HFFc6 (cell line): ENCODE measurements around the gene OGFRL1. TPM values are rescaled to one million over a fixed set of nuclear protein-coding genes. Genes with fewer than 3 reads are reported as not detected.

ENCODE experiments used
- DNase-seq: peaks from one replicate; pipeline ENCODE4 v3.0.0-alpha.2; 2018
- H3K27ac Mint-ChIP-seq: 2 replicates; pipeline ENCODE4 v1.8.0; 2020; ENCODE audit warnings: mild to moderate bottlenecking, mixed read lengths
- H3K27me3 Mint-ChIP-seq: 2 replicates; pipeline ENCODE4 v1.8.0; 2021; ENCODE audit warnings: mild to moderate bottlenecking, moderate library complexity, mixed read lengths; ENCODE audit not compliant: insufficient read depth
- H3K36me3 Mint-ChIP-seq: 2 replicates; pipeline ENCODE4 v1.8.0; 2021; ENCODE audit warnings: low read depth, mixed read lengths
- H3K4me1 Mint-ChIP-seq: 2 replicates; pipeline ENCODE4 v1.8.0; 2020; ENCODE audit warnings: low read depth, mixed read lengths
- H3K4me3 Mint-ChIP-seq: 2 replicates; pipeline ENCODE4 v1.8.0; 2020; ENCODE audit warnings: mild to moderate bottlenecking, moderate library complexity, mixed read lengths
- H3K9me3 Mint-ChIP-seq: 2 replicates; pipeline ENCODE4 v1.8.0; 2020; ENCODE audit warnings: mild to moderate bottlenecking, mixed read lengths
- CTCF ChIP-seq: fragments of 200-600 bp; sonication (generic); IDR thresholded peaks from 2 replicates; pipeline ENCODE4 v1.5.0; 2021; ENCODE audit warnings: antibody characterized with exemption, mild to moderate bottlenecking
- long read RNA-seq: library from polyadenylated mRNA; unstranded; transcript quantifications from one replicate; pipeline ENCODE4 v2.0.0, GENCODE V29; 2019
- total RNA-seq, 6 experiments: library from RNA; stranded (reverse); fragmentation: NEBNext Ultra II Directional; extraction: Animal tissue kit (Norgen Biotek cat#: 25700); gene quantifications; 2 replicates in 1 of 6; 3 replicates in 5 of 6; pipeline ENCODE4 v1.2.3, GENCODE V29; 2021

Gene OGFRL1
- total RNA-seq, result 10 to 100 TPM; 21.4 to 34.5 (median 25.2) TPM
- long read RNA-seq, full-length matches to known transcripts, result 1 of 8 reads
- long read RNA-seq, partial matches to known transcripts, result 0 of 8 reads
- long read RNA-seq, other reads (novel, unspliced or antisense), result 7 of 8 reads

DNA sequence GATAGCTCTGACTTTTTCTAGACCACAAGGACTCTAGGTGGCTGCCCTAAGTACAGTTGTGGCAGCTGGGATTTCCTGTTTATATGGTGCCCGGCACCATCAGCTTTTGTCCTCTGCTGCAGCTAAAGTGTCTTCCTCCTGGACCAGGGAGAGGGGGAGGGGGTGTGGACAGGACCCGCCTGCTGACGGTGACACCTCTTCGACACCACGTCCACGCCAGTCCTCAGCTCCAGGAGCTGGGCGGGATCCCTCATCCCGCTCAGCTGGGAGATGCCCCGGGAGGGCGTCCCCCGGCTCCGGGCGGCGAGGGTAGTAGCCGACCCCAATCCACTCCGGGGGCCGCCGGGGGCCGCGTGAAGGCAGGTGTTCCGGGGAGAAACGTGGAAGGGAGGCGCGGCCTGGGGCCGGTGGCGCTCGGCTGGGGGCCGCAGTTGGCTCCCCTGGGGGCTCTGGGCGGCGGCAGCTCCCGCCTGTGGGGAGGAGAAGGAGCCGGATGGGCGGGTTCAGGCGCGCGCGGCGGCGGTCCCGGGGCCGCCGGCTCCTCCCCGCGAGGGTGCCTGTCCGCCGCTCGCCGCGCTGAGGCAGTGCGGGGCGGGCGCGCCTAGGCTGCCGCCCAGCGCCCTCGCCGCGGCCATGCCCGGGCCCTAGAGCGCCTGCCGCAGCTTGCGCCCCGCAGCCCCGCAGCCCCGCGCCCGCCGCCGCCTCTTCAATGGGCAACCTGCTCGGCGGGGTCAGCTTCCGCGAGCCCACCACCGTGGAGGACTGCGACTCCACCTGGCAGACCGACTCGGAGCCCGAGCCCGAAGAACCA lies at the start of gene OGFRL1:
Gene OGFRL1 (plus strand): TSS at position 584 of the 811 bp plus-strand sequence. CDS start 126 bp downstream, at position 710.
- Mint-ChIP-seq H3K27ac (peak within 1 kb of the TSS; percentile 77), H3K9me3 (no peaks in the 10 kb centered on the region), H3K36me3 (peaks cover 26% of the 10 kb centered on the region), H3K4me3 (peak within 1 kb of the TSS; percentile 89), H3K27me3 (no peaks in the 10 kb centered on the region), H3K4me1 (peaks cover 55% of the 10 kb centered on the region)
- TF ChIP-seq CTCF, result no peak; the same call in 1 of the 2 replicates
- DNase-seq, result peak; percentile 60

DNA sequence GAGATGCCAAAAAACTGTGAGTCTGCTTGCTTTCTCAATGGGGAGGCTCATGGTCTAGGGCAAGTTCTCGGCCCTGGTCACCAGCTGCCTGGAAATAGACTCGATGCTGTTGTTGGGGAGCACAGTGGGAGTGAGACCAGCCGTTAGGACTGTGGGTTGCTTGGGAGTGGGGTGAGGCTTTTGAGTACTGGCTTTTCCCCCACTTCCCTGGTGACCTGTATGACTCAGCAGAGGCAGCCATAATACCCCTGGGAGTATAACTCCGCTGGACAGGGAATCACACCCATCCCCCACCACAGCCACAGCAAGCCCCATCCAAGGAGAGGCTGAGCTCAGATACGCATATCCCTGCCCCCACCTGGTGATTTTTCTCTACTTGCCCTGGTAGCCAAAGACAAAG lies 48.9 kb upstream of the OGFRL1 start:
- H3K27me3 Mint-ChIP-seq, result no peaks in the 10 kb centered on the region; the same call in 1 of the 2 replicates
- H3K27ac Mint-ChIP-seq, result no peak overlapping the region
- H3K9me3 Mint-ChIP-seq, result peaks cover 11% of the 10 kb centered on the region; the same call in 1 of the 2 replicates
- no peak for DNase-seq
- peaks cover 13% of the 10 kb centered on the region for H3K36me3 Mint-ChIP-seq
- no peak for TF ChIP-seq CTCF
- no peak overlapping the region for H3K4me3 Mint-ChIP-seq
- peaks cover 17% of the 10 kb centered on the region for H3K4me1 Mint-ChIP-seq

DNA sequence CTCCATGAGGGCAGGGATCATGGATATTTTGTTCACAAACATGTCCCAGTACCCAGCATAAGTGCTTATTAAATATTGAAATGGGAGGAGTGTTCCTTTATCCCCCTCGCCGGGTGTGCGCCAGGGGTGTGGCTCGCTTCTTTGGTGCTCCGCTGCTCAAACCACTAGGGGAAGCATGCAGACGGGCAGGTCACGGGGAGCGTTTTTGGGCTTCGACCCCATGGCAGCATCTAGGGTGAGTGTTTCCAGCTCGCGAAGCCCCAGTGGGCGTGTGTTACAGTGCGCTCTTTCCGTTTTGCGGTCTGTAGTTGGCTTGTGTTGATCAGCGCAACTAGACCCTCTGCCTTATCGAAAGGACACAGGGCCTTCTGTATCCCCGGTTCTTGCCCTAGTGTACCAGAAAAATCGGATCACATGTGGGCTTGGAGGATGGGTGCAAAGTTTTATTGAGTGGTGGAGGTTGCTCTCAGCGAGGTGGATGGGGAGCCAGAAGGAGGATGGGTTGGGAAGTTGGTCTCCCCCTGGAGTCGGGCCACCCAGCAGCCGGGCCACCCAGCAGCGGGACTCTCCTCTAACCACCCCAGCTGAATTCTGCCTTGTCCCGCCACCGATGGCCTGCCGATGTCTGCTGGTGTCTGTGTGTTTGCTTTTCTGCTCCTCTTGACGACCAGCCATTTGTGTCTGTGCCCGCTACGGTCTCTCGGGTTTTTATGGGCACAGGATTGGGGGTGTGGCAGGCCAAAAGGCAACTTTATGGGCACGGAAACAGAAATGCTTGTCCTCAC lies 43.2 kb upstream of the OGFRL1 start:
- no peak for DNase-seq
- Mint-ChIP-seq H3K9me3 (peaks cover 22% of the 10 kb centered on the region; the same call in 1 of the 2 replicates), H3K4me3 (no peak overlapping the region), H3K4me1 (peaks cover 27% of the 10 kb centered on the region), H3K27me3 (peaks cover 2% of the 10 kb centered on the region; the same call in 1 of the 2 replicates), H3K27ac (no peak overlapping the region), H3K36me3 (peaks cover 13% of the 10 kb centered on the region)
- TF ChIP-seq CTCF, result no peak

DNA sequence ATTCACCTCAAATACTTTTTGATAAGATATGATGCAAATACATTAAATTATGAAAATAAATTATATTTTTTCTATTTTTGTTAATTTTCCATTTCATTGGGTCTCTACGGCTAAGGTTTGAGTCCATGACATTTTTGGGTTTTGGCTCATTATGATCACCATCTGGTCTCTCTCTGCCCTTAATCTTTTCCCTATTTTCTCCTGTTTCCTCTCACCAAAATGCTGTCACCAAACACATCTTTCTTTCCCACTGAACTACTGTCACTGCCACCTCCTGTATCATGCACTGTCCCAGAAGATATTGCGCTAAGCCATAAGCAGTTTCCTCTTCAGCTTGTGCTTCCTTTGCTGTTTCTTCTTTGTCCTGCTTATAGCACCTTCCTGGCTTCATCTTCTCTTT lies 42.0 kb upstream of the OGFRL1 start:
- peaks cover 22% of the 10 kb centered on the region; the same call in 1 of the 2 replicates for H3K9me3 Mint-ChIP-seq
- peaks cover 13% of the 10 kb centered on the region for H3K36me3 Mint-ChIP-seq
- H3K4me1 Mint-ChIP-seq, result peaks cover 38% of the 10 kb centered on the region
- H3K27me3 Mint-ChIP-seq, result peaks cover 2% of the 10 kb centered on the region; the same call in 1 of the 2 replicates
- H3K27ac Mint-ChIP-seq, result no peak overlapping the region
- no peak for DNase-seq
- no peak for TF ChIP-seq CTCF
- no peak overlapping the region for H3K4me3 Mint-ChIP-seq

DNA sequence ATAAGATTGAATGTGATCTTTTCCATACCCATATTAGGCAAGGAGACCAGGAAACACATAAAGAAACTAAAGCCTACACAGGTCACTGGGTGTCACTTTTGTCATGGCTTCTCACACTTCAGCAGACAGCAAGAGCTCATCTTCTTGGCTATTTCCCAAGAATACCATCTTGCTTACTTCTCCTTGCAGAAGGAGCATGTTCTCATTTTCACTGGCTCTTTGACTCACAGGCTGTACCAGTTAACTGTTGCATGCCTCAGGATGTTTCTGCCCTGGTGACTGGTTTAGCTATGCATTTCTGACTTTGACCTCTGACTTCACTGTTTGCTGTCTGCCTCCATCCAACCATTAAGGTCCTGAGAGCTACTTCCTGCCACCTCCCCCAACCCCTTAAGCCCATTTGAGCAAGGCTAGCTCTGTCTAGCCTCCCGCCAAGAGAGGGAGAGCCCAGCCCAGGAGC lies 40.3 kb upstream of the OGFRL1 start:
- Mint-ChIP-seq H3K4me1 (peaks cover 55% of the 10 kb centered on the region), H3K9me3 (peaks cover 10% of the 10 kb centered on the region; the same call in 1 of the 2 replicates), H3K27me3 (peaks cover 2% of the 10 kb centered on the region; the same call in 1 of the 2 replicates), H3K27ac (peak overlapping the region; percentile 93), H3K36me3 (no peaks in the 10 kb centered on the region; the same call in 1 of the 2 replicates), H3K4me3 (peak overlapping the region; percentile 44)
- peak; percentile 89 for DNase-seq
- no peak for TF ChIP-seq CTCF
